ENCODE data around the gene OSBPL5.

- TF ChIP-seq, protein P1, sequence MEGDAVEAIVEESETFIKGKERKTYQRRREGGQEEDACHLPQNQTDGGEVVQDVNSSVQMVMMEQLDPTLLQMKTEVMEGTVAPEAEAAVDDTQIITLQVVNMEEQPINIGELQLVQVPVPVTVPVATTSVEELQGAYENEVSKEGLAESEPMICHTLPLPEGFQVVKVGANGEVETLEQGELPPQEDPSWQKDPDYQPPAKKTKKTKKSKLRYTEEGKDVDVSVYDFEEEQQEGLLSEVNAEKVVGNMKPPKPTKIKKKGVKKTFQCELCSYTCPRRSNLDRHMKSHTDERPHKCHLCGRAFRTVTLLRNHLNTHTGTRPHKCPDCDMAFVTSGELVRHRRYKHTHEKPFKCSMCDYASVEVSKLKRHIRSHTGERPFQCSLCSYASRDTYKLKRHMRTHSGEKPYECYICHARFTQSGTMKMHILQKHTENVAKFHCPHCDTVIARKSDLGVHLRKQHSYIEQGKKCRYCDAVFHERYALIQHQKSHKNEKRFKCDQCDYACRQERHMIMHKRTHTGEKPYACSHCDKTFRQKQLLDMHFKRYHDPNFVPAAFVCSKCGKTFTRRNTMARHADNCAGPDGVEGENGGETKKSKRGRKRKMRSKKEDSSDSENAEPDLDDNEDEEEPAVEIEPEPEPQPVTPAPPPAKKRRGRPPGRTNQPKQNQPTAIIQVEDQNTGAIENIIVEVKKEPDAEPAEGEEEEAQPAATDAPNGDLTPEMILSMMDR (IDR thresholded peaks at IDR 0.05) = peak in 1 of 4 experiments; percentile 4
- TF ChIP-seq POLR2A (IDR thresholded peaks at IDR 0.05) = no peak
These were observed 11.7 kb downstream of the OSBPL5 start for GRCh38 chr11:3153291-3153861.
